Activated T-helper 1 cell treated with anti-CD3 and anti-CD28 coated beads, Interleukin-12 subunit alpha, Interleukin-12 subunit beta, Interleukin-2, Interleukin-4 antibody, amounts not matched to agents 30 ng/mL and 10 ng/mL and 1 ng/mL, durations not matched to agents 14 hours and 24 hours and 36 hours (primary cell): ENCODE results near the gene TPH2. TPM values are rescaled to one million over a fixed set of nuclear protein-coding genes. Genes with fewer than 3 reads are reported as not detected.
A peak's percentile ranks its signal among the peaks of the same experiment; 100 is the strongest.

ENCODE experiments used
- DNase-seq: peaks from one replicate; pipeline ENCODE4 v3.0.0; 2021; ENCODE audit warnings: low spot score
- H3K27ac Mint-ChIP-seq: one replicate; pipeline ENCODE4 v1.8.0; 2021; ENCODE audit warnings: mild to moderate bottlenecking, mixed read lengths
- H3K27me3 Mint-ChIP-seq: one replicate; pipeline ENCODE4 v1.8.0; 2022; ENCODE audit warnings: mild to moderate bottlenecking, moderate library complexity, mixed read lengths; ENCODE audit not compliant: insufficient read depth
- H3K36me3 Mint-ChIP-seq: one replicate; pipeline ENCODE4 v1.8.0; 2021; ENCODE audit warnings: low read depth, mixed read lengths
- H3K4me1 Mint-ChIP-seq: one replicate; pipeline ENCODE4 v1.8.0; 2021; ENCODE audit warnings: low read depth, mixed read lengths
- H3K4me3 Mint-ChIP-seq: one replicate; pipeline ENCODE4 v1.8.0; 2021; ENCODE audit warnings: mild to moderate bottlenecking, moderate library complexity, mixed read lengths
- H3K9me3 Mint-ChIP-seq: one replicate; pipeline ENCODE4 v1.8.0; 2021; ENCODE audit warnings: mixed read lengths
- intact Hi-C: fragments of 100-400 bp; cut with micrococcal nuclease; formaldehyde crosslinking; loops from one replicate; pipeline ENCODE4 v1.15.1; 2024
- total RNA-seq: library from RNA; stranded (reverse); gene quantifications from 2 replicates; pipeline ENCODE4 v1.2.3, GENCODE V29; 2022

TPH2 gene
- total RNA-seq, 1 donor from 2014 or later: not detected

GRCh38 chr12:71972441-71973074 lies 33.9 kb downstream of the TPH2 start:
- peaks cover 14% of the 10 kb centered on the region for H3K27me3 Mint-ChIP-seq
- no peak overlapping the region for H3K4me3 Mint-ChIP-seq
- H3K27ac Mint-ChIP-seq: no peak overlapping the region
- no peaks in the 10 kb centered on the region for H3K4me1 Mint-ChIP-seq
- no peaks in the 10 kb centered on the region for H3K36me3 Mint-ChIP-seq
- intact Hi-C loops: no loop called here
- H3K9me3 Mint-ChIP-seq: no peaks in the 10 kb centered on the region
- no peak for DNase-seq

DNA sequence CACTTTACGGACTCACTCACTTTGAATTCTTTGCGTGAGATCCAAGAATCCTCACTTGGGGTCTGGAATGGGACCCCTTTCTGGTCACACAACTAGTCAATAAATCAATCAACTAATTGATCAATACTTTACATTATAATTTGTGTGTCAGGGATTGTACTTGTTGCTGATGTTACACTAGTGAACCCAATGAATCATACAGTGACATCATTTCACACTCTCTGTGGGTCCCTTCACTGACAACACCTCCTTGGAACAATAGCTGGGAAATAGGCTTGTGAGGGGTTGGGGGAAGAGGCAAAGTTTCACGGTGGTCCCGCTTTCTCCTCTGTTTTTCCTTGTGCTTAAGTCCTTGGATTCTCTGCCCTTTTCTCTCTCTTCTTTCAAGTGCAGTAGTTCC lies 35.0 kb downstream of the TPH2 start:
- DNase-seq: no peak
- H3K4me3 Mint-ChIP-seq: no peak overlapping the region
- H3K4me1 Mint-ChIP-seq: no peaks in the 10 kb centered on the region
- H3K36me3 Mint-ChIP-seq: no peaks in the 10 kb centered on the region
- intact Hi-C loops: no loop called here
- no peak overlapping the region for H3K27ac Mint-ChIP-seq
- H3K27me3 Mint-ChIP-seq: peaks cover 12% of the 10 kb centered on the region
- no peaks in the 10 kb centered on the region for H3K9me3 Mint-ChIP-seq

GRCh38 chr12:71980538-71980937 lies 41.9 kb downstream of the TPH2 start:
- intact Hi-C loops: no loop called here

DNA sequence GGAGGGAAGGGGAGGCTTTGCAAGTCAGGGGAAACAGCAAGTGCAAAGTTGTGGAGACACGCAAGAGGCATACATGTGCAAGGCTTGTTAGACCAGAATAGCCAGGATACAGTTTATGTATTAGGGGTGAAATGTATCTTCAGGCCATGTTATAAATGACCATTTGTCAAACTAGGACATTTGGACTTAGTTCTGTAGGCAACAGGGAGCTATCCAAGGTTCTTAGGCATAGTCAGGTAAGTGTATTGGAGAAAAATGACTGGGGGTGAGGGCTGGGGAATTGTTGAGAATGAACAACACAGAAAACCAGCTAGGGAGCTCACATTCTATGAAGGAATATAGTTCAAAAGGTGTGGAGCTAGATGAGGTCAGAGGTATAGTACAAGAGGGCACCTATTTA lies 42.5 kb downstream of the TPH2 start:
- no peak for DNase-seq
- Mint-ChIP-seq H3K36me3 (no peaks in the 10 kb centered on the region), H3K27me3 (peaks cover 2% of the 10 kb centered on the region), H3K4me1 (no peaks in the 10 kb centered on the region), H3K27ac (no peak overlapping the region), H3K4me3 (no peak overlapping the region), H3K9me3 (no peaks in the 10 kb centered on the region)
- intact Hi-C loops: no loop called here

More at GRCh38 chr12:71980538-71980937, 41.9 kb downstream of the TPH2 start:
- Mint-ChIP-seq H3K4me3 (no peak overlapping the region), H3K27me3 (peaks cover 2% of the 10 kb centered on the region), H3K4me1 (no peaks in the 10 kb centered on the region), H3K9me3 (no peaks in the 10 kb centered on the region), H3K36me3 (no peaks in the 10 kb centered on the region), H3K27ac (no peak overlapping the region)
- DNase-seq: no peak

GRCh38 chr12:71994715-71995114 lies 56.1 kb downstream of the TPH2 start:
- Mint-ChIP-seq H3K27me3 (peaks cover 13% of the 10 kb centered on the region), H3K9me3 (no peaks in the 10 kb centered on the region), H3K27ac (no peak overlapping the region), H3K4me3 (no peak overlapping the region), H3K4me1 (peaks cover 1% of the 10 kb centered on the region), H3K36me3 (no peaks in the 10 kb centered on the region)
- intact Hi-C loops: no loop called here
- no peak for DNase-seq

- DNase-seq: no peak
- no peaks in the 10 kb centered on the region for H3K9me3 Mint-ChIP-seq
- H3K27me3 Mint-ChIP-seq: peaks cover 10% of the 10 kb centered on the region
- no peak overlapping the region for H3K4me3 Mint-ChIP-seq
- intact Hi-C loops: no loop called here
- peaks cover 4% of the 10 kb centered on the region for H3K4me1 Mint-ChIP-seq
- no peak overlapping the region for H3K27ac Mint-ChIP-seq
- no peaks in the 10 kb centered on the region for H3K36me3 Mint-ChIP-seq
These were observed 61.1 kb downstream of the TPH2 start for GRCh38 chr12:71999795-72000194.

- Mint-ChIP-seq H3K4me3 (no peak overlapping the region), H3K4me1 (peaks cover 4% of the 10 kb centered on the region), H3K27ac (no peak overlapping the region), H3K9me3 (no peaks in the 10 kb centered on the region), H3K36me3 (no peaks in the 10 kb centered on the region), H3K27me3 (peaks cover 10% of the 10 kb centered on the region)
- intact Hi-C loops: no loop called here
- no peak for DNase-seq
These were observed 62.5 kb downstream of the TPH2 start for GRCh38 chr12:72000969-72001648.

- H3K27ac Mint-ChIP-seq: no peak overlapping the region
- intact Hi-C loops: no loop called here
- no peak overlapping the region for H3K4me3 Mint-ChIP-seq
- H3K36me3 Mint-ChIP-seq: no peaks in the 10 kb centered on the region
- no peak for DNase-seq
- peaks cover 11% of the 10 kb centered on the region for H3K27me3 Mint-ChIP-seq
- no peaks in the 10 kb centered on the region for H3K9me3 Mint-ChIP-seq
- H3K4me1 Mint-ChIP-seq: no peaks in the 10 kb centered on the region
These were observed 68.1 kb downstream of the TPH2 start for GRCh38 chr12:72006766-72007165.

- Mint-ChIP-seq H3K4me1 (no peaks in the 10 kb centered on the region), H3K27me3 (peaks cover 14% of the 10 kb centered on the region), H3K36me3 (no peaks in the 10 kb centered on the region), H3K9me3 (no peaks in the 10 kb centered on the region), H3K4me3 (no peak overlapping the region), H3K27ac (no peak overlapping the region)
- DNase-seq: no peak
- intact Hi-C loops: no loop called here
These were observed 71.7 kb downstream of the TPH2 start for GRCh38 chr12:72010356-72010755.

DNA sequence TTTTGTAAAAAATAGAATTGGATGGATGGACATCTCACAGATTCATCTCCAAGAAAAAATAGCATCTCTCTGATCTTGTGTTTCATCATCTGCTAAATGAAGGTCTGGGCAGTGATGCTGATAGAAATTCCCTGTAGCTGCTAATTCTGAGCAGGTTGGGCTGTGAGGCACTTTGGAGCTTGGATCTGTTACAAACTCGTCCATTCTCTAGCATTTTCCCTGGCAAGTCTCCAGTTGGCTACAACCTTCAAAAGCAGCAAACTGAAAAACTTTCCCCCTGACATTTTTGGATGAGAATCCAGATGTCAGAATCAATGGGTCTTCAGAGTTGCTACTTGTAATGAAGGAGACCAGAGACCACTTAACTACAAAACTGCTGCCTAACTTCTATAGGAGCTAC lies 72.7 kb downstream of the TPH2 start:
- DNase-seq: no peak
- H3K27ac Mint-ChIP-seq: no peak overlapping the region
- H3K36me3 Mint-ChIP-seq: no peaks in the 10 kb centered on the region
- no peaks in the 10 kb centered on the region for H3K4me1 Mint-ChIP-seq
- H3K9me3 Mint-ChIP-seq: no peaks in the 10 kb centered on the region
- H3K4me3 Mint-ChIP-seq: no peak overlapping the region
- H3K27me3 Mint-ChIP-seq: peaks cover 8% of the 10 kb centered on the region
- intact Hi-C loops: no loop called here

DNA sequence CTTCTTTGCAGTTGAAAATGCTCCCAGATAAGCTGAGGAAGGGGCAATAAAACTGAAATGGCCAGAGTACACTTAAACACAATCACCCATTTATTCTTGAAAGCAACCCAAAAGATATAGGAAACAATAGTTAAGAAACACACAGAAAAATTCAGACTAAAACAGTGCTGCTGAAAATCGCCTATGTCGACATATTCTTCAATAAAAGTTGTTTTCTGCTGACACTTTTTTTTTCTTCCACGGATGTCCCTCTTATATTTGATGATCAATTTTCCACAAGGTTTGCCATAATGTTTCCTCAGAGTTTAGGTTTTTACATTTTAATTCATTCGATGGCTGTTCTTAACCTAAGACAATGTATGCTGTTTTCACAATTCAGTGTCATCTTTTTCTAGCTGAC lies 74.2 kb downstream of the TPH2 start:
- intact Hi-C loops: no loop called here
- Mint-ChIP-seq H3K4me1 (no peaks in the 10 kb centered on the region), H3K27ac (no peak overlapping the region), H3K36me3 (no peaks in the 10 kb centered on the region), H3K4me3 (no peak overlapping the region), H3K27me3 (peaks cover 5% of the 10 kb centered on the region), H3K9me3 (no peaks in the 10 kb centered on the region)
- DNase-seq: no peak

DNA sequence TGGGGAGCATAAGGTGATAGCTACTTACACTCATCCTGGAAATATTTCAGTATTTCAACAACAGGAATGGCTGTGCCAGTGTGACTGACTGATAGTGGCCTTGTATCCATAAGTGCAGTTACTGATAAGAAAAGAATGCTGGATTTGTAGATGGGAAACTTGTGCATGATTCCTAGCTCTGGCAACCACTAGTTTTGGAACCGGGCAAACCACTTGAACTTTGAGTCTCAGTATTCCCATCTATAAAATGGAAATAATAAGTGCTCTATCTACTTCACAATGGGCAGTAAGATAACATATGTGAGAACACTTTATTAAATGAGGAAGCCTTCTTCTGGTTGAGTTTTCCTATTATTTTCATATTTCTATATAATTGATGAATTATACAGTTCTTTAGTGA lies 77.2 kb downstream of the TPH2 start:
- no peak for DNase-seq
- Mint-ChIP-seq H3K4me3 (no peak overlapping the region), H3K27me3 (peaks cover 9% of the 10 kb centered on the region), H3K36me3 (no peaks in the 10 kb centered on the region), H3K27ac (no peak overlapping the region), H3K9me3 (no peaks in the 10 kb centered on the region), H3K4me1 (no peaks in the 10 kb centered on the region)
- intact Hi-C loops: loop anchor here (2.0 kb wide), 1 partner anchor 249 kb away; no protein-coding TSS in a partner anchor

DNA sequence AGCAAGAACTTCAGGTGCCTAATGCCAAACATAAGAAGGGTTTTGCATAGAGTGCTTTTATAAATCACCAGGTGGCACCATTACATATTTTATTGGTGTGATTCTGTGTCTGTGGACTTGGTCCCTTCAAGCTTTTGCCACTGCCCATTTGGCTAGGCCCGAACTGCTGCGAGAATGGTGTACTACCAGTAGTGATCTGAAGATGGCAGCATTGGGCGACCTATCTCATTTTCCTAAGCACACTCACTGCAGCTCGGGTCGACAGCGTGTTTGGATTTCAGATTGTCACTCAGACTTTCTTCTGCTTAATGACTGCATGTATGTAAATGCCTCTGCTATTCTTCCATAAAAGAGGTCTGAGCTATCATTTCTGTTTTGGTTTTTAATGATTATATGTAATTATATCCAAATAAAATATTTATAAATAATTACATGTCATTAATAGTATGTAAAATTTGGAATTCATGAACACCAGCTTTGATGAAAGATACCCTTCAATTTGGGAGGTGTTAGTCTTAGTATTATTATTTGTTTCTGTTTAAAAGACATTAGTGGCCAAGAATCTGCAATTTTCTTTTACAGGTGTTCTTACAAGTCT lies 78.5 kb downstream of the TPH2 start:
- H3K4me3 Mint-ChIP-seq: no peak overlapping the region
- no peaks in the 10 kb centered on the region for H3K4me1 Mint-ChIP-seq
- intact Hi-C loops: loop anchor here (2.0 kb wide), 1 partner anchor 248 kb away; no protein-coding TSS in a partner anchor
- peaks cover 12% of the 10 kb centered on the region for H3K27me3 Mint-ChIP-seq
- no peaks in the 10 kb centered on the region for H3K9me3 Mint-ChIP-seq
- H3K27ac Mint-ChIP-seq: no peak overlapping the region
- H3K36me3 Mint-ChIP-seq: no peaks in the 10 kb centered on the region
- peak; percentile 45 for DNase-seq
